Stimulated activated memory B cell treated with anti-CD40 and anti-IgM and Interleukin-4, amounts not matched to agents 10 μg/mL and 1 μg/mL and 100 μg/mL, for 72 hours (primary cell): Measurements from ENCODE around the gene ADIG.

Experiments used
- ATAC-seq: fragments of 150-1000 bp; cut with Tn5 transposase; 2 replicates; pipeline ENCODE4 v1.10.0; 2021
- H3K27ac Mint-ChIP-seq: one replicate; pipeline ENCODE4 v1.8.0; 2022; ENCODE audit warnings: mild to moderate bottlenecking, mixed read lengths
- H3K27me3 Mint-ChIP-seq: one replicate; pipeline ENCODE4 v1.8.0; 2022; ENCODE audit warnings: mixed read lengths
- H3K36me3 Mint-ChIP-seq: one replicate; pipeline ENCODE4 v1.8.0; 2022; ENCODE audit warnings: mixed read lengths
- H3K4me1 Mint-ChIP-seq: one replicate; pipeline ENCODE4 v1.8.0; 2022; ENCODE audit warnings: mixed read lengths
- H3K4me3 Mint-ChIP-seq: one replicate; pipeline ENCODE4 v1.8.0; 2022; ENCODE audit warnings: mild to moderate bottlenecking, moderate library complexity, mixed read lengths
- H3K9me3 Mint-ChIP-seq: one replicate; pipeline ENCODE4 v1.8.0; 2022; ENCODE audit warnings: mixed read lengths

The ADIG gene

GRCh38 chr20:38607351-38607750 lies 26.4 kb downstream of the ADIG start:
- Mint-ChIP-seq H3K9me3 (no peaks in the 10 kb centered on the region), H3K27me3 (peaks cover 42% of the 10 kb centered on the region), H3K4me1 (peaks cover 6% of the 10 kb centered on the region), H3K4me3 (no peak overlapping the region), H3K36me3 (no peaks in the 10 kb centered on the region), H3K27ac (no peak overlapping the region)
- ATAC-seq: no peak

GRCh38 chr20:38608188-38608587 lies 27.2 kb downstream of the ADIG start:
- H3K36me3 Mint-ChIP-seq: no peaks in the 10 kb centered on the region
- H3K4me3 Mint-ChIP-seq: no peak overlapping the region
- no peak overlapping the region for H3K27ac Mint-ChIP-seq
- H3K9me3 Mint-ChIP-seq: no peaks in the 10 kb centered on the region
- H3K4me1 Mint-ChIP-seq: peaks cover 6% of the 10 kb centered on the region
- ATAC-seq: no peak
- H3K27me3 Mint-ChIP-seq: peaks cover 39% of the 10 kb centered on the region

GRCh38 chr20:38609815-38610214 lies 28.8 kb downstream of the ADIG start:
- Mint-ChIP-seq H3K27ac (no peak overlapping the region), H3K4me1 (peaks cover 6% of the 10 kb centered on the region), H3K36me3 (no peaks in the 10 kb centered on the region), H3K27me3 (peaks cover 26% of the 10 kb centered on the region), H3K9me3 (no peaks in the 10 kb centered on the region), H3K4me3 (no peak overlapping the region)
- no peak for ATAC-seq

- ATAC-seq: no peak
- Mint-ChIP-seq H3K27me3 (peaks cover 27% of the 10 kb centered on the region), H3K36me3 (no peaks in the 10 kb centered on the region)
Observed at GRCh38 chr20:38610521-38610920, 29.5 kb downstream of the ADIG start.

GRCh38 chr20:38612751-38613515 lies 31.9 kb downstream of the ADIG start:
- Mint-ChIP-seq H3K9me3 (no peaks in the 10 kb centered on the region), H3K4me3 (no peak overlapping the region), H3K27ac (no peak overlapping the region), H3K27me3 (peaks cover 29% of the 10 kb centered on the region), H3K4me1 (peaks cover 6% of the 10 kb centered on the region), H3K36me3 (no peaks in the 10 kb centered on the region)
- ATAC-seq: no peak

More at GRCh38 chr20:38610521-38610920, 29.5 kb downstream of the ADIG start:
- H3K4me1 Mint-ChIP-seq: peaks cover 6% of the 10 kb centered on the region
- no peak overlapping the region for H3K4me3 Mint-ChIP-seq
- no peak overlapping the region for H3K27ac Mint-ChIP-seq
- no peaks in the 10 kb centered on the region for H3K9me3 Mint-ChIP-seq

GRCh38 chr20:38615283-38615682 lies 34.3 kb downstream of the ADIG start:
- Mint-ChIP-seq H3K36me3 (no peaks in the 10 kb centered on the region), H3K27ac (no peak overlapping the region), H3K9me3 (no peaks in the 10 kb centered on the region), H3K4me3 (no peak overlapping the region), H3K27me3 (peaks cover 34% of the 10 kb centered on the region), H3K4me1 (no peaks in the 10 kb centered on the region)
- ATAC-seq: no peak

- no peaks in the 10 kb centered on the region for H3K9me3 Mint-ChIP-seq
- no peaks in the 10 kb centered on the region for H3K4me1 Mint-ChIP-seq
- ATAC-seq: no peak
- no peak overlapping the region for H3K27ac Mint-ChIP-seq
- H3K4me3 Mint-ChIP-seq: no peak overlapping the region
- no peaks in the 10 kb centered on the region for H3K36me3 Mint-ChIP-seq
- H3K27me3 Mint-ChIP-seq: peaks cover 36% of the 10 kb centered on the region
Observed at GRCh38 chr20:38616457-38616856, 35.5 kb downstream of the ADIG start.

GRCh38 chr20:38617011-38617829 lies 36.2 kb downstream of the ADIG start:
- no peaks in the 10 kb centered on the region for H3K9me3 Mint-ChIP-seq
- H3K4me3 Mint-ChIP-seq: no peak overlapping the region
- no peak overlapping the region for H3K27ac Mint-ChIP-seq
- ATAC-seq: no peak
- no peaks in the 10 kb centered on the region for H3K36me3 Mint-ChIP-seq
- peaks cover 36% of the 10 kb centered on the region for H3K27me3 Mint-ChIP-seq
- no peaks in the 10 kb centered on the region for H3K4me1 Mint-ChIP-seq

DNA sequence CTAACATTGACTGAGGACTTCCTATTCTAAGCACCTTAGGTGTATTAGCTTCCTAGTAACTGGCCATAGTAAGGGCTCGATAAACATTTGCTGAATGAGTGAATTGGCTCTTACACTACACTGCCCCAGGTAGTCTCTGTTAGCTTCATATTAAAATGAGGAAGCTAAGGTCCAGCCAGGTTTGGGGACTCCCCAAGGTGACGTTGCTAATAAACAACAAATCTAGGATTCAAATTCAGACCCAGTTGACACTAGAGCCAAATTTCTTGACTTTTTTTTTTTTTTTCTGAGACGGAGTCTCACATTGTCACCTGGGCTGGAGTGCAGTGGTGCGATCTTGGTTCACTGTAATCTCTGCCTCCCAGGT lies 36.8 kb downstream of the ADIG start:
- H3K36me3 Mint-ChIP-seq: no peaks in the 10 kb centered on the region
- ATAC-seq: peak; percentile 40
- no peaks in the 10 kb centered on the region for H3K9me3 Mint-ChIP-seq
- H3K4me1 Mint-ChIP-seq: no peaks in the 10 kb centered on the region
- peaks cover 36% of the 10 kb centered on the region for H3K27me3 Mint-ChIP-seq
- no peak overlapping the region for H3K4me3 Mint-ChIP-seq
- no peak overlapping the region for H3K27ac Mint-ChIP-seq

DNA sequence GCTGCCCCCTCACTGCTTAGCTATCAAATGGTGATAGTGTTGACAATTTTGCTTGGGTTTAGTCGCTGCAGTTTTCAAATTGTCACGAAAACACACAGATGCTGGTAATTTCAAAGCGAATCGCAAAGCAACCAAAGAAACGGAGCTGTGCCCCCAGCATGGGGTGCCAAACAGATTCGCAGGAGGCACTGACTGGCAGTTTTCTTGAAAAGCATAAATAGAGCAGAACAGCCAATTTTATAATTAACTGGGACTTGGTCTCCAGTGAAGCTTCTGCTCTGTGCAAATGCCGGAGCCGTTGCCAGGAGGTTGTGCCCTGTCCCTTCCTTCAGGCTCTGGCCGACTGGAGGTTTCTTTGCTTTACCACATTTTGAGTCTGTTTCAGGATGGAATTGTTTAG lies 39.4 kb downstream of the ADIG start:
- Mint-ChIP-seq H3K27me3 (peaks cover 36% of the 10 kb centered on the region), H3K4me1 (no peaks in the 10 kb centered on the region), H3K36me3 (no peaks in the 10 kb centered on the region), H3K27ac (no peak overlapping the region), H3K4me3 (no peak overlapping the region), H3K9me3 (peaks cover 7% of the 10 kb centered on the region)
- ATAC-seq: no peak

DNA sequence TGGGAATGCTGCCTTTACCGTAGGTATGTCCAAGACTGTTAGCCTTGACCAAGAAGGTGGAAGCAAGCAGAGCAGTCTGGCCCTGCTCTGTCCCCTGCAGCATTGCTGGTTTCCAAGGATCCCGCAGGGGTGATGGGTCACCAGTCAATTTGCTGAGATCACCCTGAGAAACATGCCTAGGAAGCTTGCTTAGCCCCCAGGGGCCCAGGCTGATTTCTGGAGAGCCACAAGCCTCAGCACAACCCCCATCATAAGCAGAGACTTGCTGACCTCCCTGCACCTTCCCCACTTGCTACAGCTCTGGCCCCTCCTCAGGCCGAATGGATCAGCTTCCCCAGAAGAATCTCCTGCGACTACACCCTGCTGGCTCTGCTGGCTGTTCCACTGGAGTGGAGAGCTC lies 42.1 kb downstream of the ADIG start:
- Mint-ChIP-seq H3K36me3 (no peaks in the 10 kb centered on the region), H3K4me3 (no peak overlapping the region), H3K27me3 (peaks cover 26% of the 10 kb centered on the region), H3K27ac (no peak overlapping the region), H3K9me3 (peaks cover 12% of the 10 kb centered on the region), H3K4me1 (no peaks in the 10 kb centered on the region)
- ATAC-seq: no peak

GRCh38 chr20:38624084-38624483 lies 43.1 kb downstream of the ADIG start:
- Mint-ChIP-seq H3K27ac (no peak overlapping the region), H3K4me1 (no peaks in the 10 kb centered on the region), H3K9me3 (peaks cover 12% of the 10 kb centered on the region), H3K36me3 (no peaks in the 10 kb centered on the region), H3K4me3 (no peak overlapping the region), H3K27me3 (peaks cover 18% of the 10 kb centered on the region)
- ATAC-seq: no peak

DNA sequence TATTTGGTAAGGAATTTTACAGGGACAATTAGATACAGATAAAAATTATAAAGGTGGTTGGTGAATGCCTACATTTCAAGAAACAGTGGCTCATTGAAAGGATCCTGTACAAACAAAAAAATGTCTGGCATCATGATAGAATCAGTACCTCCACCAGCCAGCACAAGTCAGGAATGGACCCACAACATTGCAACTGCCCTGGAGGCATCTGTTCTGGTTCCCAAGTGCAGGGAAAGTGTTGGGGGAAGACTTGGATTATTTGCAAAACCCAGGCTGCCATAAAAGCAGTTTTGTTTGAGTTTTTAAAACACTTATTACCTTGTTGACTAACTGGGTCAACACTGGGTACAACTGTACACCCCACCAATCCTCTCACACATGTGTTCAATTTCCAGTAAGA lies 44.9 kb downstream of the ADIG start:
- Mint-ChIP-seq H3K36me3 (no peaks in the 10 kb centered on the region), H3K4me1 (no peaks in the 10 kb centered on the region)

GRCh38 chr20:38626921-38627659 lies 46.1 kb downstream of the ADIG start:
- H3K27me3 Mint-ChIP-seq: peaks cover 12% of the 10 kb centered on the region
- H3K4me3 Mint-ChIP-seq: no peak overlapping the region
- peaks cover 12% of the 10 kb centered on the region for H3K9me3 Mint-ChIP-seq
- no peaks in the 10 kb centered on the region for H3K36me3 Mint-ChIP-seq
- H3K4me1 Mint-ChIP-seq: no peaks in the 10 kb centered on the region
- H3K27ac Mint-ChIP-seq: no peak overlapping the region
- no peak for ATAC-seq

More for the DNA sequence above, 44.9 kb downstream of the ADIG start:
- H3K27ac Mint-ChIP-seq: no peak overlapping the region
- ATAC-seq: no peak
- H3K27me3 Mint-ChIP-seq: peaks cover 18% of the 10 kb centered on the region
- peaks cover 12% of the 10 kb centered on the region for H3K9me3 Mint-ChIP-seq
- no peak overlapping the region for H3K4me3 Mint-ChIP-seq
